IMR-90 (cell line): ENCODE data around the gene PRR18. TPM values are rescaled to one million over a fixed set of nuclear protein-coding genes. Genes with fewer than 3 reads are reported as not detected.

Source experiments
- ATAC-seq: fragments of 200-7000 bp; cut with Tn5 transposase; 2 replicates; pipeline ENCODE4 v1.9.1; 2020; ENCODE audit warnings: low read depth, mild to moderate bottlenecking, moderate library complexity
- BruUV-seq: library from RNA; stranded (reverse); fragments of 400-500 nt; replicated peaks from 2 replicates; lab custom pipeline; 2021; lab: Mats Ljungman, UMichigan
- CTCF ChIA-PET: fragments of 300-600 bp; formaldehyde crosslinking; extraction: SDS; loops from one replicate; lab custom pipeline; 2021; ENCODE audit warnings: antibody characterized with exemption; lab: Yijun Ruan, JAX
- POLR2A ChIA-PET: fragments of 300-600 bp; sonication (Branson Sonifier 250); formaldehyde crosslinking; loops from one replicate; lab custom pipeline; 2022; ENCODE audit warnings: antibody characterized with exemption; ENCODE audit not compliant: unreplicated experiment; lab: Charles Lee
- DNase-seq: peaks from one replicate; pipeline ENCODE4 v3.0.0; 2013
- H2AFZ ChIP-seq: replicated peaks from 2 replicates; pipeline ENCODE3; 2013; ENCODE audit warnings: low read length, mild to moderate bottlenecking; ENCODE audit not compliant: poor library complexity
- H2AK5ac ChIP-seq: 2 replicates; pipeline ENCODE4 v1.6.1; 2013; ENCODE audit warnings: low read depth, low read length, inconsistent platforms
- H2AK9ac ChIP-seq: replicated peaks from 2 replicates; pipeline ENCODE3; 2013; ENCODE audit warnings: mild to moderate bottlenecking, low read depth, low read length, moderate library complexity; ENCODE audit not compliant: poor library complexity
- H2BK120ac ChIP-seq: 2 replicates; pipeline ENCODE4 v1.6.1; 2013; ENCODE audit warnings: low read depth, low read length, inconsistent platforms
- H2BK15ac ChIP-seq: 3 replicates; pipeline ENCODE4 v1.6.1; 2013; ENCODE audit warnings: low read depth, low read length, inconsistent platforms
- H2BK20ac ChIP-seq: 2 replicates; pipeline ENCODE4 v1.6.1; 2013; ENCODE audit warnings: low read depth, mild to moderate bottlenecking, inconsistent platforms, low read length, moderate library complexity
- H2BK5ac ChIP-seq: 2 replicates; pipeline ENCODE4 v1.6.1; 2013; ENCODE audit warnings: mild to moderate bottlenecking, low read depth, low read length, inconsistent platforms; ENCODE audit not compliant: poor library complexity, severe bottlenecking
- H3K14ac ChIP-seq: replicated peaks from 2 replicates; pipeline ENCODE4 v1.6.1; 2013; ENCODE audit warnings: low read depth, low read length, inconsistent platforms
- H3K18ac ChIP-seq: 2 replicates; pipeline ENCODE4 v1.6.1; 2013; ENCODE audit warnings: low read depth, low read length, control low read depth
- H3K23ac ChIP-seq: 2 replicates; pipeline ENCODE4 v1.6.1; 2013; ENCODE audit warnings: low read depth, low read length, inconsistent platforms
- H3K27ac ChIP-seq: 2 replicates; pipeline ENCODE4 v1.5.1; 2013; ENCODE audit warnings: mild to moderate bottlenecking, control low read depth, low read length; ENCODE audit not compliant: insufficient read depth
- H3K27me3 ChIP-seq: 2 replicates; pipeline ENCODE4 v1.6.1; 2013; ENCODE audit warnings: low read length; ENCODE audit not compliant: control insufficient read depth, insufficient read depth
- H3K36me3 ChIP-seq: 2 replicates; pipeline ENCODE4 v1.6.1; 2013; ENCODE audit warnings: low read length, mixed read lengths; ENCODE audit not compliant: control insufficient read depth, insufficient read depth
- H3K4ac ChIP-seq: 2 replicates; pipeline ENCODE4 v1.6.1; 2013; ENCODE audit warnings: low read depth, low read length, inconsistent platforms
- H3K4me1 ChIP-seq: 2 replicates; pipeline ENCODE4 v1.6.1; 2013; ENCODE audit warnings: low read length, mixed read lengths; ENCODE audit not compliant: control insufficient read depth, insufficient read depth
- H3K4me2 ChIP-seq: 2 replicates; pipeline ENCODE4 v1.6.1; 2013; ENCODE audit warnings: low read depth, mild to moderate bottlenecking, control low read depth, low read length, moderate library complexity
- H3K4me3 ChIP-seq: 2 replicates; pipeline ENCODE4 v1.5.1; 2013; ENCODE audit warnings: low read depth, mild to moderate bottlenecking, control low read depth, low read length, moderate library complexity; ENCODE audit not compliant: insufficient read depth
- H3K56ac ChIP-seq: 2 replicates; pipeline ENCODE4 v1.6.1; 2013; ENCODE audit warnings: low read length, inconsistent platforms; ENCODE audit not compliant: insufficient read depth; ENCODE audit errors: extremely low read depth
- H3K79me1 ChIP-seq, 2 experiments: 2 replicates each; pipeline ENCODE4 v1.6.1; 2013; ENCODE audit warnings: low read length in 2 of 2, inconsistent platforms in 1 of 2, low read depth in 1 of 2
- H3K9ac ChIP-seq: 2 replicates; pipeline ENCODE4 v1.6.1; 2013; ENCODE audit warnings: low read depth, low read length, control low read depth
- H3K9me1 ChIP-seq: 2 replicates; pipeline ENCODE4 v1.6.1; 2013; ENCODE audit warnings: low read length, inconsistent platforms; ENCODE audit not compliant: insufficient read depth
- H3K9me3 ChIP-seq: 2 replicates; pipeline ENCODE4 v1.6.1; 2013; ENCODE audit warnings: low read length; ENCODE audit not compliant: control insufficient read depth, insufficient read depth
- H4K20me1 ChIP-seq: 2 replicates; pipeline ENCODE4 v1.6.1; 2013; ENCODE audit warnings: low read length, inconsistent platforms; ENCODE audit not compliant: insufficient read depth
- H4K5ac ChIP-seq: 2 replicates; pipeline ENCODE4 v1.6.1; 2013; ENCODE audit warnings: mild to moderate bottlenecking, low read depth, low read length, control low read depth
- H4K8ac ChIP-seq, 2 experiments: 2 replicates each; pipeline ENCODE4 v1.6.1; 2013; ENCODE audit warnings: low read depth in 2 of 2, low read length in 2 of 2, control low read depth in 1 of 2, inconsistent platforms in 1 of 2
- H4K91ac ChIP-seq: 2 replicates; pipeline ENCODE4 v1.6.1; 2013; ENCODE audit warnings: low read depth, low read length, inconsistent platforms; ENCODE audit not compliant: insufficient read depth
- BHLHE40 ChIP-seq: fragments of 150-350 bp; IDR thresholded peaks from 2 replicates; pipeline ENCODE4 v1.6.1; 2016; ENCODE audit warnings: mild to moderate bottlenecking, low read depth, low read length
- CEBPB ChIP-seq: IDR thresholded peaks from 2 replicates; pipeline ENCODE4 v1.6.1; 2012; ENCODE audit warnings: low read depth, low read length, improper control_type of control experiment
- CHD1 ChIP-seq: IDR thresholded peaks from 2 replicates; pipeline ENCODE4 v1.6.1; 2012; ENCODE audit warnings: low read depth, low read length, improper control_type of control experiment
- CTCF ChIP-seq: conservative IDR thresholded peaks from 2 replicates; pipeline ENCODE4 v1.5.1; 2012; ENCODE audit warnings: mild to moderate bottlenecking, low read depth, low read length, improper control_type of control experiment
- ELK1 ChIP-seq: fragments of 150-350 bp; IDR thresholded peaks from 2 replicates; pipeline ENCODE4 v1.6.1; 2016; ENCODE audit warnings: low read depth, mild to moderate bottlenecking, low read length, moderate library complexity, borderline replicate concordance
- FOS ChIP-seq: fragments of 150-350 bp; IDR thresholded peaks from 2 replicates; pipeline ENCODE4 v1.6.1; 2016; ENCODE audit warnings: low read depth, low read length
- MAFK ChIP-seq: IDR thresholded peaks from 2 replicates; pipeline ENCODE4 v1.6.1; 2012; ENCODE audit warnings: low read depth, low read length, improper control_type of control experiment
- MAZ ChIP-seq: IDR thresholded peaks from 2 replicates; pipeline ENCODE4 v1.6.1; 2012; ENCODE audit warnings: low read depth, mild to moderate bottlenecking, low read length, improper control_type of control experiment, moderate library complexity, borderline replicate concordance
- MXI1 ChIP-seq: IDR thresholded peaks from 2 replicates; pipeline ENCODE4 v1.6.1; 2012; ENCODE audit warnings: low read depth, mild to moderate bottlenecking, low read length, moderate library complexity, borderline replicate concordance
- NFE2L2 ChIP-seq: fragments of 150-350 bp; IDR thresholded peaks from 2 replicates; pipeline ENCODE4 v1.6.1; 2016; ENCODE audit warnings: low read depth, mild to moderate bottlenecking, low read length
- POLR2A ChIP-seq: IDR thresholded peaks from 2 replicates; pipeline ENCODE4 v1.6.1; 2012; ENCODE audit warnings: mild to moderate bottlenecking, low read depth, low read length
- RAD21 ChIP-seq: IDR thresholded peaks from 2 replicates; pipeline ENCODE4 v1.6.1; 2012; ENCODE audit warnings: low read length, improper control_type of control experiment
- RCOR1 ChIP-seq: IDR thresholded peaks from 2 replicates; pipeline ENCODE4 v1.6.1; 2012; ENCODE audit warnings: mild to moderate bottlenecking, low read length, improper control_type of control experiment; ENCODE audit not compliant: insufficient replicate concordance
- RFX5 ChIP-seq: IDR thresholded peaks from 2 replicates; pipeline ENCODE4 v1.8.0; 2012; ENCODE audit warnings: low read depth, mild to moderate bottlenecking, low read length, moderate library complexity
- SMC3 ChIP-seq: fragments of 150-350 bp; IDR thresholded peaks from 2 replicates; pipeline ENCODE4 v1.6.1; 2016; ENCODE audit warnings: low read depth, mild to moderate bottlenecking, antibody characterized with exemption, low read length, moderate library complexity
- USF2 ChIP-seq: fragments of 150-350 bp; IDR thresholded peaks from 2 replicates; pipeline ENCODE4 v1.6.1; 2017; ENCODE audit warnings: mild to moderate bottlenecking, antibody characterized with exemption, low read length, low read depth
- WGBS, 2 experiments: methylation state at CpG; one replicate each; pipeline versions ENCODE4 v1.1.5 to v1.1.7; 2013; ENCODE audit warnings: missing lambda C conversion rate in 2 of 2; ENCODE audit not compliant: insufficient read length in 1 of 2; ENCODE audit errors: extremely low coverage in 2 of 2; 5-methylcytosine and 5-hydroxymethylcytosine counted together
- dilution Hi-C: fragments of 300-500 bp; cut with HindIII; formaldehyde crosslinking; loops from one replicate; pipeline ENCODE4 v1.14.3; 2018; ENCODE audit warnings: low sequenced_read_pairs; ENCODE audit not compliant: unreplicated experiment
- in situ Hi-C: fragments of 300-500 bp; cut with MboI; formaldehyde crosslinking; loops from 3 replicates; pipeline ENCODE4 v1.14.3; 2019; ENCODE audit warnings: low sequenced_read_pairs, inconsistent platforms, mixed read lengths
- intact Hi-C: fragments of 100-400 bp; cut with micrococcal nuclease; formaldehyde crosslinking; loops from 2 replicates; pipeline ENCODE4 v1.10.0; 2022
- polyA plus RNA-seq, 3 experiments: library from polyadenylated mRNA; depleted of rRNA; stranded (reverse); fragments of >200 nt; gene quantifications; 2 replicates each; pipeline ENCODE4 v1.2.3, GENCODE V29; 2012; ENCODE audit warnings: low replicate concordance in 1 of 3
- total RNA-seq: library from RNA; depleted of rRNA; stranded (reverse); fragments of >200 nt; gene quantifications from 2 replicates; pipeline ENCODE4 v1.2.3, GENCODE V29; 2012

The PRR18 gene
- total and polyA plus RNA-seq, 2 of the 4 experiments (the other 2 are of a cell fraction): not detected

- H3K36me3 ChIP-seq: no peaks in the 10 kb centered on the region
- dilution Hi-C loops: no loop called here
- in situ Hi-C loops: no loop called here
- no peak overlapping the region for H3K4ac ChIP-seq
- H3K9me3 ChIP-seq: no peaks in the 10 kb centered on the region
- ChIA-PET CTCF (no interaction called here), POLR2A (no interaction called here)
- DNase-seq (no peak), ATAC-seq (no peak)
- no peak overlapping the region for H3K18ac ChIP-seq
- no peak overlapping the region for H3K9ac ChIP-seq
- no peak overlapping the region for H3K56ac ChIP-seq
- WGBS, 2 experiments: no CpG with 5 or more reads among the region's 3 CpGs
- H3K27me3 ChIP-seq: peaks cover 41% of the 10 kb centered on the region
- H4K91ac ChIP-seq: no peak overlapping the region
- no peak overlapping the region for H3K14ac ChIP-seq
- no peak overlapping the region for H4K5ac ChIP-seq
- no peak overlapping the region for H3K4me3 ChIP-seq
- H4K20me1 ChIP-seq: no peaks in the 10 kb centered on the region
- no peak overlapping the region for H2BK5ac ChIP-seq
- BruUV-seq: no TSS peak
- no peak overlapping the region for H2BK120ac ChIP-seq
- H3K23ac ChIP-seq: no peak overlapping the region
- H2BK20ac ChIP-seq: no peak overlapping the region
- intact Hi-C loops: no loop called here
- no peak overlapping the region for H2AK9ac ChIP-seq
- H3K79me1 ChIP-seq: no peaks in the 10 kb centered on the region
- H3K9me1 ChIP-seq: no peaks in the 10 kb centered on the region
- no peak overlapping the region for H2AFZ ChIP-seq
- H4K8ac ChIP-seq: no peak overlapping the region
- H2BK15ac ChIP-seq: no peak overlapping the region
- no peak for TF ChIP-seq FOS
- TF ChIP-seq NFE2L2: no peak
- no peak for TF ChIP-seq MXI1
- TF ChIP-seq SMC3: no peak
- TF ChIP-seq BHLHE40: no peak
- TF ChIP-seq CEBPB: no peak
- TF ChIP-seq MAZ: no peak
- TF ChIP-seq USF2: no peak
- no peak for TF ChIP-seq MAFK
- no peak for TF ChIP-seq CHD1
- no peak for TF ChIP-seq RFX5
- no peak for TF ChIP-seq CTCF
- no peak for TF ChIP-seq RAD21
- no peak for TF ChIP-seq ELK1
- no peak for TF ChIP-seq RCOR1
- no peak for TF ChIP-seq POLR2A
- no peaks in the 10 kb centered on the region; the same call in 1 of the 2 replicates for H3K4me1 ChIP-seq
- H2AK5ac ChIP-seq: no peak overlapping the region
- no peak overlapping the region for H3K4me2 ChIP-seq
- no peak overlapping the region for H3K27ac ChIP-seq
Measured at GRCh38 chr6:166304106-166304505, 4.1 kb downstream of the PRR18 start.
